HG03442 (cell line): Measurements from ENCODE around the gene RPL10.
"Not testable (repeated sequence)": the region's sequence is repeated elsewhere in the genome, so short reads cannot be mapped to it uniquely, and the experiment has no call there.

Source experiments
- ATAC-seq: cut with Tn5 transposase; IDR thresholded peaks from one replicate; pipeline ENCODE4 v1.9.1; 2021; ENCODE audit warnings: mild to moderate bottlenecking, moderate library complexity; ENCODE audit not compliant: unreplicated experiment

RPL10 gene

DNA sequence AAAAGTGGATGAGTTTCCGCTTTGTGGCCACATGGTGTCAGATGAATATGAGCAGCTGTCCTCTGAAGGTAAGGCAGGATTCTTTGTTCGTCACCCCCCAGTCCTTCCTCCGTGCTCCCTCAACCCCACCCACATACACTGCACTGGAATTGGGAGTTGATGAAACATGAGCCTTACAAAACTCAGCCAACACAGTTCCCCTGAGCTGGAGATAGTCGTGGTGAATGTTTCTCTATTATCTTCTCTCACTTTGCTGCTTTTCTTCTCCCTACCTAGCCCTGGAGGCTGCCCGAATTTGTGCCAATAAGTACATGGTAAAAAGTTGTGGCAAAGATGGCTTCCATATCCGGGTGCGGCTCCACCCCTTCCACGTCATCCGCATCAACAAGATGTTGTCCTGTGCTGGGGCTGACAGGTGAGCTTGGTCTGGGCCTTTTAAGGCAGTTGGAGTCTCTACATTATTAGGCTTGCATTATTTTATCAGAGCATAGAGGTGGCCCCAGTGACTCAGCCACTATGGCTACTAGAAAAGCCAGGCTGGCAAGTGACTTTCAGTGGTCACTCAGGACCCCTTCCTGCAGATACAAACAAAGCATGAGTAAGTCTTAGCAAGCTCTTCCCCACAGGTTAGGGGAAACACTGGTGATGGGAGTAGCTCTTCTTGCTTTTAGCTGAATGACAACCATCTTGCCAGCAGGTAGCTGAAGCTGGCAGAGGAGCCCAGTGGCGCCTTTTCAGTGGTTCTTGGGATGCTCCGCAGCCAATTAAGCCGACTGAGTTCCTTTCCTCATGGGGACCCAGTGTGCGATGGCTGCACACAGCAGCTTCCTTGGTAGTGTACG is 1.6 kb downstream of the RPL10 start:
- no peak for ATAC-seq

GRCh38 chrX:154400369-154400817 is 2.2 kb downstream of the RPL10 start:
- not testable (repeated sequence) for ATAC-seq

DNA sequence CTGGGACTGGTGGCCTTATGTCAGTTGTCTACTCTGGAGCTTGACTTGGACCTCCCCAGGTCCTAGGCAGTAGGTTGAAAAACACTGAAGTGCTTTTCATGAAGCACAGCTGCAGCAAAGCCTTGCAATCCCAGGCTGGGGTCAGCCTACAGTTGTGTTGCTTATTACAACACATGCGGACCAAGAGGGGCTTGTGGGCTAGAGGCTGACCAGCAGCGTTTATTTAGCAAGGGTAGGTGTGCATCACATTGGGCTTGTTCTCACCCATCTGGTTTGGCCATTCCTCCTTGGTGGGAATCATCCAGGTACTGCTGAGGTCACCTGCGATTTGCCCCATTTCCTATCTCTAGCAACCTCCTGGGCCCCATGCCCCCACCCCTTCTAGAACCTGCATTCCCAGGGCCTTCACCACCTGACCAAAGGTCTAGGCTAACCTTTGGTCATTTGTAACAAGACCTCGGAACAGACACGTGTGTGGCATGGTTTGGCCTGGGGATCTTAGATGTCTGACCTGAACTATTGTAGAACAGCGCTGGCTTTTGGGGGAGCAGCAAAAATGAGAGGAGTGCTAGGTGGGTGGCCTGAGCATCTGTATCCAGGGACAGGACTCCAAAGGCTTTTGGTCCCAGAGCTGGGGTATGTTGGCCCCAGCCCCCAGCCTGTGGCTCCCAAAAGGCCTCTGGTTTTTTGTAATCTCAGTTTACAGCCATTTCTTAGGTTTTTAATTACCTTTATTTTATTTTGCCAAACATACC is 3.0 kb downstream of the RPL10 start:
- no peak for ATAC-seq

GRCh38 chrX:154401918-154402621 is 3.9 kb downstream of the RPL10 start:
- no peak for ATAC-seq

- ATAC-seq = no peak
These were observed 4.5 kb downstream of the RPL10 start for GRCh38 chrX:154402622-154403127.

DNA sequence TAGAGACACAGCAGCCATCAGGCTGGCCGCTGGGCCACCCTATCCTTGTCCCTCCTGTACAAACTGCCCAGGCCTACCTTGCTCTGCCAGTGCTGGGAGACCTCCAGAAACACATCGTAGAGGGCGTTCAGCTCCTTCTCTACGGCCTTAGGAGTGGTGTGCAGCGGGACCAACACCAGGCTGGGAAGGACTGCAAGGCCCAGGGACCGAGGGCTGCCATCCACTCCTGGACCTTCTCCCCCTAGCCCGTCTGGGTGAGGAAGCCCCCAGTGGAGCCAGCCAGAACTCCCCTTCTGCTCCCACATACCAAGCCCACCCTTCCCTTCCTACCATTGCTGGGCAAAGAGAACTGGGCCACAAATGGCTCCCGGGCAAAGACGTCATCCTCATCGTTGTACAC is 5.0 kb downstream of the RPL10 start:
- no peak for ATAC-seq

DNA sequence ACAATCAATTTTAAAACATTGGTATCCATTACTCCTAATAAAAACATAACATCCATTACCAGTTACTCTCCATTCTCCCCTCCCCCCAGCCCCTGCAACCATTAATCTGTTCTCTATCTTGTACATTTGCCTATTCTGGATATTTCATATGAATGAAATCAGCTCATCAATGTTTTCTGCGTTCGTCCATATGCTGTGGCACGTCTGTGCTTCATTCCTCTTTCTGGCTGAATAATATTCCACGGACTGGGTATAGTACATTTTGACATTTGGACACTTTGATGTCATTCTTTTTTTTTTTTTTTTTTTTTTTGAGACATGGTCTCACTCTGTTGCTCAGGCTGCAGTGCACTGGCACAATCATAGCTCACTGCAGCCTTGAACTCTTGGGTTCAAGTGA is 5.7 kb downstream of the RPL10 start:
- ATAC-seq = no peak

- no peak for ATAC-seq
These were observed 6.5 kb downstream of the RPL10 start for GRCh38 chrX:154404625-154405192.

DNA sequence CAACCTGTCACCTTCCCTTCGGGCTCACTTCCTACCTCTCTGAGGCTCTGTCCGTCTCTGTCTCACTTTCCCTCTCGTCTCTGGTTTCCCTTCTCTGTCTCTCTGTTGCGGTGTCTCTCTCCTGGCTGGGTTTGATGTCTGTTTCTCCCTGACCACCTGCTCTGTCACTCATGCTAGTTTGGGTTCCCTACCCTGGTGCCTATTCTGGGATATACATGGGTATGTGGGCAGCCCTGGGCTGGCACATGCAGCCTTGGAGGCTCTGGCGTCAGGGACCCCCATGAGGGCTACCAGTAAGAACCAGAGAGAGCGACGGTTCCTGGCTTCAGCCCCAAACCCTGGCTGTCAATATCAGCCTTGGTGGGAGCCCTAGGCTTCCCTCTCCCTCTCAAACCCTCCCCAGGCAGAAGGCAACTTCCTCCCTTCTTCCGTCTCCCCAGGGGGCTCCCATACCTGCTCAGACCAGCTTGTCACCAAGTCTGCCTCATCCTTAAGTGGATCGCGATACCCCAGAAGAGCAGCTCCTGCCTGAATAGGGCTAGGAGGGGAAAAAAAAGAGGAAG is 10.6 kb downstream of the RPL10 start:
- ATAC-seq = peak; percentile 8

- peak; percentile 39 for ATAC-seq
These were observed 11.2 kb downstream of the RPL10 start, which contains the start of gene DNASE1L1 for GRCh38 chrX:154409222-154409871. DNASE1L1 (minus strand) TSS chrX:154409254; CDS start chrX:154405568, 3,686 bp downstream.

DNA sequence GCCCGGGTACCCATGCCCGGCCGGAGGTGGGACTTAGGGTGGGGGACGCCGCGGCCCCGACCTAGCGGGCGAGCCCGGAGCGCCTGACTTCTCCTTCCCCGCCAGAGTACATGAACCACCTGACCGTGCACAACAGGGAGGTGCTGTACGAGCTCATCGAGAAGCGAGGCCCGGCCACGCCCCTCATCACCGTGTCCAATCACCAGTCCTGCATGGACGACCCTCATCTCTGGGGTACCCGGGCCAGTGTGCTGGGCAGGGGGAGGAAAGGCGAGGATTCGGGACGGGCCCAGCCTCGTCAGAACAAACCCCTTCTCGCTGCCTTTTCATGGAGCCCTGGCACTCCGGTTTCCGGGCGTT is 13.8 kb downstream of the RPL10 start:
- peak; percentile 45 for ATAC-seq

DNA sequence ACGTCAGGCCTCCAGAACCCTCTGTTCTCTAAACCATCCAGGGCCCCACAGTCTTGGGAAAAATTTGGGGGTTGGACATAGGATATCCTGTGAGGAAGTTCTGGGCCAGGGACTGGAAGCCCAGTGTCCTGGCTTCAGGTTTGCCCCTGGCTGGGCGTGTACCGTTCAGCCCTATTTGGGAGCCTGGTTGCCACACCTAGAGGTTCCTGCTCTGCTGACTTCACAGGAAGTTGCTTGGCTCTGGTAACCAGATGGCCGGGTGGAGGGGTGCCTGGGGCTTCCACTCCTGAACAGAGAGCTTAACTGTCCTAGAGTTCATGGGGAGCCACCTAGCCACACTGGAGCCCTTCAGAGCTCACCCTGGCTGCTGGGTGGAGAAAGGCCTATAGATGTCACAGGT is 14.3 kb downstream of the RPL10 start:
- ATAC-seq = no peak

DNA sequence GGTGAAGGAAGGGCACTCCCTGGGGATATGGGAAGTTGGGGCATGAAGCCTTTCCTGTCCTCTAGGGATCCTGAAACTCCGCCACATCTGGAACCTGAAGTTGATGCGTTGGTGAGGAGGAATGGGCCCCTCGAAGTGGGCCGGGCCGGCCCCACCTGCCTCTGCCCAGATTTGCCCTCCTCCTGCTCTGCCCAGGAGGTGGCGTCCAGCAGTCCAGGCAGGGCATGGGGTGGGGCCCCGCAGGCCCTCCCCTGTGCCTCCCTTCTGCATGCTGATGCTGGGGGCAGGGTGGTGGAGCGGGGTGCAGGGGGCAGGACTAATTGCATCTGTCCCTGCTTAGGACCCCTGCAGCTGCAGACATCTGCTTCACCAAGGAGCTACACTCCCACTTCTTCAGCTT is 15.0 kb downstream of the RPL10 start:
- ATAC-seq = no peak

DNA sequence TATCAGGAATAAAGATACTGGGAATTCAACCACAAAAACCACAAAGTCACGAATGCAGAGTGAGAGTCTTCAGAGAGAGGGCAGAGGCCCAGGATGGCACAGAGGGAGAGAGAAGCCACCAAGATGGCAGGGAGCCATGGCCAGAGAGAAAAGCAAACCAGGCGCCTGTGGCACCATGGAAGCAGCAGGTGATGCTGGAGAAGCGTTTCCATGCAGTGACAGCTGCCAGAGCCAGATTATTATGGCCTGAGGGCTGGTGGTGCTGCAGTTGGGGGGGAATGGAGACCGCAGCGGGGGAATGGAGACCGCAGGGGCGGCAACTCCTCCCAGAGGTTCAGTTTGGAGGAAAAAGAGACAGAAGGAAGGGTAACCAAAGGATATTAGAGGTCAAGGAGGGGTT is 19.0 kb downstream of the RPL10 start:
- no peak for ATAC-seq

DNA sequence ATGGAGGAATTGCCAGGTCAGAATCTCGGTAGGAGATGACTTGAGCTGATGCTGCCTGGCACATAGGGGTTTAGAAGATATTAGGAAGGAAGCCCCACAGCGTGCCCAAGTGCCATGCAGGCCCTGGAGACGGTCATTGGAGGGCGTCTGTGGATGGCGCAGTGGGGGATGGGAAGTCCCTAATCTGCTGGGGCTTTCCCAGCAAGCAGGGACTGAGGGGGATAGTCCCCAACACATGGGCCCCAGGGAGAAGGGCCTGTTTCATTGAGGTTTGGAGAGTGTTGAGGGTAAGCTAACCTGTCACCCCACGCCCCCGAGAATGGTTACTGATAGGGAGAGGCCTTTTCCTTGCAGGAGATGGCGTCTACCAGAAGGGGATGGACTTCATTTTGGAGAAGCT is 21.0 kb downstream of the RPL10 start:
- no peak for ATAC-seq

- ATAC-seq = no peak
These were observed 21.7 kb downstream of the RPL10 start for GRCh38 chrX:154419688-154420401.

DNA sequence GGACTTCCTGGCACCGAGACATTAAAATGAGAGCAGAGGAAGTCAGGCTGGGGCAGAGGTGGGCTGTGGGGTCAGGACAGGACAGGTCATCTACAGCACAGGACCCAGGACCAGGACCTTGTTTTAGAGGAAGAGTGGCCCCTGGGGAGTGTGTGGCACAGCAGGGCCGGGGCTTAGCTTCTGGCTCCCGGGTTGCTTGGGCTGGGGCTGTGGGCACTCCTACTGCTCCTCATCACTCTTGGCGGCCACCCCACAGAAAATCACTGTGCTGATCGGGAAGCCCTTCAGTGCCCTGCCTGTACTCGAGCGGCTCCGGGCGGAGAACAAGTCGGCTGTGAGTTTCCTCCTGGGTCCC is 22.2 kb downstream of the RPL10 start:
- no peak for ATAC-seq

GRCh38 chrX:154426916-154427770 is 29.0 kb downstream of the RPL10 start:
- no peak for ATAC-seq
